ENCODE measurements around the gene PDGFRB.

PDGFRB gene

GRCh38 chr5:150129813-150130492 lies 25.7 kb downstream of the PDGFRB start:
- peak; percentile 71 for DNase-seq (ENCODE audit: low read depth)

- DNase-seq (ENCODE audit: low read depth) = no peak
Observed at GRCh38 chr5:150129454-150129812, 26.2 kb downstream of the PDGFRB start.

- no peak for DNase-seq (ENCODE audit: low read depth)
Observed at GRCh38 chr5:150126921-150127265, 28.8 kb downstream of the PDGFRB start.

- DNase-seq (ENCODE audit: low read depth) = no peak
Observed at GRCh38 chr5:150126199-150126920, 29.3 kb downstream of the PDGFRB start.

- DNase-seq (ENCODE audit: low read depth) = no peak
Observed at GRCh38 chr5:150125334-150125733, 30.3 kb downstream of the PDGFRB start.

- no peak for DNase-seq (ENCODE audit: low read depth)
Observed at GRCh38 chr5:150124596-150124995, 31.0 kb downstream of the PDGFRB start.

GRCh38 chr5:150124111-150124557 lies 31.5 kb downstream of the PDGFRB start:
- DNase-seq (ENCODE audit: low read depth) = no peak

- DNase-seq (ENCODE audit: low read depth) = peak; percentile 14
Observed at GRCh38 chr5:150123542-150123941, 32.1 kb downstream of the PDGFRB start.

- no peak for DNase-seq (ENCODE audit: low read depth)
Observed at GRCh38 chr5:150122536-150123481, 32.8 kb downstream of the PDGFRB start.

GRCh38 chr5:150122158-150122510 lies 33.5 kb downstream of the PDGFRB start:
- DNase-seq (ENCODE audit: low read depth) = peak; percentile 20

GRCh38 chr5:150121448-150122157 lies 34.0 kb downstream of the PDGFRB start:
- DNase-seq (ENCODE audit: low read depth) = no peak

- DNase-seq (ENCODE audit: low read depth) = no peak
Observed at GRCh38 chr5:150120617-150121447, 34.8 kb downstream of the PDGFRB start.

GRCh38 chr5:150120062-150120441 lies 35.6 kb downstream of the PDGFRB start:
- no peak for DNase-seq (ENCODE audit: low read depth)

GRCh38 chr5:150119421-150120061 lies 36.1 kb downstream of the PDGFRB start:
- DNase-seq (ENCODE audit: low read depth) = no peak

- no peak for DNase-seq (ENCODE audit: low read depth)
Observed at GRCh38 chr5:150118561-150119229, 37.0 kb downstream of the PDGFRB start.

- DNase-seq (ENCODE audit: low read depth) = no peak
Observed at GRCh38 chr5:150117945-150118560, 37.6 kb downstream of the PDGFRB start.

GRCh38 chr5:150116667-150117400 lies 38.8 kb downstream of the PDGFRB start:
- no peak for DNase-seq (ENCODE audit: low read depth)

GRCh38 chr5:150114773-150115408 lies 40.8 kb downstream of the PDGFRB start:
- no peak for DNase-seq (ENCODE audit: low read depth)

All from amniotic epithelial cell (primary cell).